PC-3 (cell line): ENCODE data around the gene DPH7. TPM values are rescaled to one million over a fixed set of nuclear protein-coding genes. Genes with fewer than 3 reads are reported as not detected.

Experiments
- ATAC-seq: fragments of 200-7000 bp; cut with Tn5 transposase; 2 replicates; pipeline ENCODE4 v1.9.1; 2020; ENCODE audit warnings: mild to moderate bottlenecking, moderate library complexity
- BruUV-seq: library from RNA; stranded (reverse); fragments of 400-500 nt; replicated peaks from 2 replicates; lab custom pipeline; 2021; lab: Mats Ljungman, UMichigan
- CTCF ChIA-PET: fragments of 300-600 bp; sonication (Branson Sonifier 250); formaldehyde crosslinking; loops from one replicate; lab custom pipeline; 2022; ENCODE audit warnings: antibody characterized with exemption; lab: Charles Lee
- POLR2A ChIA-PET: fragments of 300-600 bp; sonication (Branson Sonifier 250); formaldehyde crosslinking; loops from one replicate; lab custom pipeline; 2022; ENCODE audit warnings: antibody characterized with exemption; ENCODE audit not compliant: unreplicated experiment; lab: Charles Lee
- DNase-seq: peaks from one replicate; pipeline ENCODE4 v3.0.0-alpha.2; 2015
- H2AFZ ChIP-seq: fragments of 300-600 bp; sonication (generic); 2 replicates; pipeline ENCODE4 v1.6.0; 2016; ENCODE audit warnings: antibody characterized with exemption, low read length
- H3F3A ChIP-seq: fragments of 300-600 bp; sonication (generic); one replicate; pipeline ENCODE4 v1.6.0; 2017; ENCODE audit warnings: antibody characterized with exemption, low read length, control low read depth, mild to moderate bottlenecking; ENCODE audit not compliant: unreplicated experiment
- H3K27ac ChIP-seq: fragments of 300-600 bp; sonication (generic); 2 replicates; pipeline ENCODE4 v1.5.1; 2016; ENCODE audit warnings: mild to moderate bottlenecking, low read length
- H3K27me3 ChIP-seq: fragments of 300-600 bp; sonication (generic); 2 replicates; pipeline ENCODE4 v1.6.1; 2016; ENCODE audit warnings: low read length, mixed read lengths
- H3K36me3 ChIP-seq: fragments of 300-600 bp; sonication (generic); 2 replicates; pipeline ENCODE4 v1.6.1; 2016; ENCODE audit warnings: low read depth, mixed run types, low read length, mixed read lengths
- H3K4me1 ChIP-seq: fragments of 300-600 bp; sonication (generic); 2 replicates; pipeline ENCODE4 v1.5.1; 2016; ENCODE audit warnings: low read length; ENCODE audit not compliant: insufficient read depth
- H3K4me2 ChIP-seq: fragments of 300-600 bp; sonication (generic); 2 replicates; pipeline ENCODE4 v1.6.0; 2016; ENCODE audit warnings: low read length
- H3K4me3 ChIP-seq: fragments of 300-600 bp; sonication (generic); 2 replicates; pipeline ENCODE4 v1.5.1; 2016; ENCODE audit warnings: mild to moderate bottlenecking, low read length, mixed read lengths
- H3K79me2 ChIP-seq: fragments of 300-600 bp; sonication (generic); 2 replicates; pipeline ENCODE4 v1.6.1; 2017; ENCODE audit warnings: low read length, mixed read lengths
- H3K9ac ChIP-seq: fragments of 300-600 bp; sonication (generic); 2 replicates; pipeline ENCODE4 v1.6.0; 2016; ENCODE audit warnings: mild to moderate bottlenecking, low read length
- H3K9me2 ChIP-seq: fragments of 300-600 bp; sonication (generic); replicated peaks from 2 replicates; pipeline ENCODE4 v1.6.1; 2016; ENCODE audit warnings: mixed run types, low read length, mixed read lengths
- H3K9me3 ChIP-seq: fragments of 300-600 bp; sonication (generic); 2 replicates; pipeline ENCODE4 v1.6.1; 2016; ENCODE audit warnings: low read length, mixed read lengths
- H4K20me1 ChIP-seq: fragments of 300-600 bp; sonication (generic); 2 replicates; pipeline ENCODE4 v1.6.1; 2016; ENCODE audit warnings: low read length, mixed read lengths
- CTCF ChIP-seq: fragments of 300-600 bp; sonication (generic); conservative IDR thresholded peaks from 2 replicates; pipeline ENCODE4 v1.5.1; 2017; ENCODE audit warnings: antibody characterized with exemption, low read depth, mild to moderate bottlenecking, low read length
- EZH2 ChIP-seq: fragments of 300-600 bp; sonication (generic); IDR thresholded peaks from one replicate; pipeline ENCODE4 v1.6.1; 2017; ENCODE audit warnings: antibody characterized with exemption, mild to moderate bottlenecking, low read length; ENCODE audit not compliant: unreplicated experiment
- EZH2phosphoT487 ChIP-seq: fragments of 300-600 bp; sonication (generic); IDR thresholded peaks from 2 replicates; pipeline ENCODE4 v1.6.1; 2018; ENCODE audit warnings: mild to moderate bottlenecking, antibody characterized with exemption, low read length, borderline replicate concordance
- intact Hi-C: fragments of 100-400 bp; cut with micrococcal nuclease; formaldehyde crosslinking; loops from 2 replicates; pipeline ENCODE4 v1.9.0; 2023
- total RNA-seq: library from RNA; depleted of rRNA; stranded (reverse); fragments of >200 nt; gene quantifications from 2 replicates; pipeline ENCODE4 v1.2.3, GENCODE V29; 2014

Gene DPH7
- total RNA-seq, 1 experiment from 2014 or later, result 35.1 TPM

- peaks cover 20% of the 10 kb centered on the region for H3K79me2 ChIP-seq
- H3K9me2 ChIP-seq, result no peaks in the 10 kb centered on the region
- no peak for DNase-seq
- TF ChIP-seq EZH2phosphoT487, result no peak
- TF ChIP-seq CTCF, result no peak
- TF ChIP-seq EZH2, result no peak
- intact Hi-C loops, result no loop called here
- no peak overlapping the region for H3K4me2 ChIP-seq
- POLR2A ChIA-PET, result no interaction called here
- no peaks in the 10 kb centered on the region for H3F3A ChIP-seq
- H3K27me3 ChIP-seq, result no peaks in the 10 kb centered on the region
- H3K4me3 ChIP-seq, result no peak overlapping the region
- CTCF ChIA-PET, result interaction anchor here (0.6 kb wide), 1 partner anchor 153 kb away, joined by 3 read pairs; no protein-coding TSS in a partner anchor
- ATAC-seq, result no peak
- 0 out of 2 replicates have a peak, but pooled peaks cover 8% of the 10 kb centered on the region for H4K20me1 ChIP-seq
- H3K9ac ChIP-seq, result no peak overlapping the region
- 0 out of 2 replicates have a peak, but pooled peaks cover 9% of the 10 kb centered on the region for H3K4me1 ChIP-seq
- BruUV-seq, result no TSS peak
- H3K9me3 ChIP-seq, result no peaks in the 10 kb centered on the region
- H3K36me3 ChIP-seq, result peaks cover 7% of the 10 kb centered on the region; the same call in 1 of the 2 replicates
- no peak overlapping the region for H3K27ac ChIP-seq
- no peak overlapping the region for H2AFZ ChIP-seq
These were observed 14.0 kb upstream of the DPH7 start for GRCh38 chr9:137592767-137593166.

GRCh38 chr9:137590469-137591383 lies 12.0 kb upstream of the DPH7 start, which contains the start of gene ZMYND19:
ZMYND19 (minus strand) TSS chr9:137590512; CDS start chr9:137590263, 249 bp downstream.
- Histone ChIP-seq H2AFZ (peak within 1 kb of the TSS; percentile 78), H3K79me2 (peaks cover 21% of the 10 kb centered on the region), H3K9me3 (no peaks in the 10 kb centered on the region), H3K9ac (peak within 1 kb of the TSS; percentile 83), H3K36me3 (peaks cover 10% of the 10 kb centered on the region; the same call in 1 of the 2 replicates), H3F3A (no peaks in the 10 kb centered on the region), H3K4me2 (peak within 1 kb of the TSS; percentile 97), H3K4me3 (peak within 1 kb of the TSS; percentile 89), H3K9me2 (no peaks in the 10 kb centered on the region), H3K4me1 (0 out of 2 replicates have a peak, but pooled peaks cover 9% of the 10 kb centered on the region), H3K27me3 (no peaks in the 10 kb centered on the region), H4K20me1 (0 out of 2 replicates have a peak, but pooled peaks cover 8% of the 10 kb centered on the region), H3K27ac (no peak within 1 kb of the TSS)
- ATAC-seq (peak; percentile 94), DNase-seq (peak; percentile 86)
- TF ChIP-seq EZH2phosphoT487 (no peak), CTCF (no peak), EZH2 (no peak)
- BruUV-seq, result no TSS peak
- POLR2A ChIA-PET, result interaction anchor here (0.6 kb wide), 1 partner anchor 28 kb away, joined by 14 read pairs; the partner anchor contains the start of gene EHMT1
- CTCF ChIA-PET, result interaction anchor here (0.5 to 1.1 kb wide), 4 partner anchors 15 to 520 kb away, joined by 3 to 8 read pairs (median 3); partner anchors contain the start of genes ARRDC1 and PNPLA7
- intact Hi-C loops, result no loop called here
